Panc1 (cell line): ENCODE measurements around the gene TYRO3. TPM values are rescaled to one million over a fixed set of nuclear protein-coding genes. Genes with fewer than 3 reads are reported as not detected.

Source experiments
- ATAC-seq: fragments of 200-7000 bp; cut with Tn5 transposase; 2 replicates; pipeline ENCODE4 v1.9.1; 2020; ENCODE audit warnings: mild to moderate bottlenecking, moderate library complexity
- BruUV-seq: library from RNA; stranded (reverse); fragments of 400-500 nt; replicated peaks from 2 replicates; lab custom pipeline; 2021; lab: Mats Ljungman, UMichigan
- CTCF ChIA-PET: fragments of 300-600 bp; sonication (Branson Sonifier 250); formaldehyde crosslinking; loops from one replicate; lab custom pipeline; 2022; ENCODE audit warnings: antibody characterized with exemption; lab: Charles Lee
- POLR2A ChIA-PET: fragments of 300-600 bp; sonication (Branson Sonifier 250); formaldehyde crosslinking; loops from one replicate; lab custom pipeline; 2022; ENCODE audit warnings: antibody characterized with exemption; lab: Charles Lee
- DNase-seq: peaks from one replicate; pipeline ENCODE4 v3.0.0-alpha.2; 2010; ENCODE audit warnings: low read depth, low spot score
- H3K27ac ChIP-seq: 2 replicates; pipeline ENCODE4 v1.5.1; 2011; ENCODE audit warnings: mild to moderate bottlenecking, low read length, inconsistent platforms
- H3K27me3 ChIP-seq: fragments of 200-500 bp; sonication (Bioruptor generic); 2 replicates; pipeline ENCODE4 v1.6.0; 2014; ENCODE audit warnings: low read length, inconsistent platforms; ENCODE audit not compliant: control insufficient read depth, insufficient read depth
- H3K36me3 ChIP-seq: fragments of 200-500 bp; sonication (Bioruptor generic); 2 replicates; pipeline ENCODE4 v1.5.1; 2014; ENCODE audit warnings: inconsistent platforms, mild to moderate bottlenecking, low read length, moderate library complexity; ENCODE audit not compliant: control insufficient read depth, insufficient read depth
- H3K4me1 ChIP-seq: 2 replicates; pipeline ENCODE4 v1.5.1; 2011; ENCODE audit warnings: inconsistent platforms, mild to moderate bottlenecking, low read length, moderate library complexity; ENCODE audit not compliant: control insufficient read depth, insufficient read depth
- H3K4me3 ChIP-seq, 2 experiments: 2 replicates each; pipeline ENCODE4 v1.5.1; 2011 to 2012; ENCODE audit warnings: low read depth in 2 of 2, low read length in 2 of 2, mild to moderate bottlenecking in 2 of 2, inconsistent platforms in 1 of 2, moderate library complexity in 1 of 2
- H3K9me3 ChIP-seq: fragments of 200-500 bp; sonication (Bioruptor generic); 2 replicates; pipeline ENCODE4 v1.5.1; 2014; ENCODE audit warnings: low read depth, mild to moderate bottlenecking, inconsistent platforms, low read length, moderate library complexity; ENCODE audit not compliant: control insufficient read depth, insufficient read depth
- CTCF ChIP-seq: fragments of 450-650 bp; IDR thresholded peaks from 2 replicates; pipeline ENCODE4 v1.5.1; 2017; ENCODE audit warnings: mild to moderate bottlenecking
- POLR2AphosphoS5 ChIP-seq: IDR thresholded peaks from 2 replicates; pipeline ENCODE4 v1.6.1; 2012; ENCODE audit warnings: mild to moderate bottlenecking, low read depth, low read length, moderate library complexity
- REST ChIP-seq, 2 experiments: IDR thresholded peaks; 2 replicates each; pipeline ENCODE4 v1.6.1; 2011 to 2012; ENCODE audit warnings: low read depth in 2 of 2, control low read depth in 1 of 2, low read length in 1 of 2, mild to moderate bottlenecking in 1 of 2, moderate library complexity in 1 of 2; ENCODE audit not compliant: insufficient read depth in 1 of 2
- SIN3A ChIP-seq: IDR thresholded peaks from 2 replicates; pipeline ENCODE4 v1.6.1; 2012; ENCODE audit warnings: low read depth, mild to moderate bottlenecking, low read length, moderate library complexity, borderline replicate concordance; ENCODE audit not compliant: insufficient read depth
- TCF7L2 ChIP-seq: IDR thresholded peaks from 2 replicates; pipeline ENCODE4 v1.6.1; 2011; ENCODE audit warnings: mild to moderate bottlenecking, low read depth, low read length, inconsistent platforms
- in situ Hi-C: cut with HindIII; loops from 2 replicates; pipeline ENCODE4 v1.10.0; 2016; ENCODE audit warnings: low sequenced_read_pairs, low pct_unique_long_range_greater_than_20kb
- intact Hi-C: fragments of 100-400 bp; cut with micrococcal nuclease; formaldehyde crosslinking; loops from one replicate; pipeline ENCODE4 v1.10.0; 2022; ENCODE audit not compliant: unreplicated experiment
- total RNA-seq: library from RNA; stranded (reverse); gene quantifications from one replicate; pipeline ENCODE4 v1.2.1, GENCODE V29; 2021; ENCODE audit not compliant: unreplicated experiment

TYRO3 gene
- total RNA-seq, 1 experiment from 2014 or later, result 41.7 TPM

DNA sequence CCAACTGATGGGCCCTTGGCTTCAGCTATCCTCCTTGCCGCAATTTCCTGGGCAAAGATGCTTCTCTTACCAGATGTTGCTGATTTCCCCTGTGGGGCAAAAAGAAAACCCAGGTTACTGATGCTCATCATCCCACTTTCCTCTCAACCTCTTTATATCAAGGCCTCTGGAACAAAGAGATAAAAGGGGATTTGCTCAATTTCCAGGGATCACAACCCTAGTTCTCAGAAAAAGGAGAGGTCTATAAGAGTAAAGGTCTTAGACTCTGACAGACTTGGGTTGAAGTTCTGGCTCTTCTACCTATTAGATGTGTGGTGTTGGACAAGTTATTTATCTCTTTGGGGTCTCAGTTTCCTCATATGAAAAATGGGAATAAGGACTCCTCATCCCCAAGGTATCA lies 23.5 kb upstream of the TYRO3 start:
- Histone ChIP-seq H3K4me1 (no peaks in the 10 kb centered on the region), H3K36me3 (peaks cover 7% of the 10 kb centered on the region; the same call in 1 of the 2 replicates), H3K4me3 (no peak overlapping the region), H3K27me3 (no peaks in the 10 kb centered on the region), H3K27ac (no peak overlapping the region), H3K9me3 (no peaks in the 10 kb centered on the region)
- BruUV-seq, result TSS peak; percentile 20
- intact Hi-C loops, result no loop called here
- no peak for ATAC-seq
- CTCF ChIA-PET, result no interaction called here
- TF ChIP-seq TCF7L2 (no peak), SIN3A (no peak), POLR2AphosphoS5 (no peak), CTCF (no peak), REST (IDR thresholded peaks at IDR 0.05; ENCODE audit: insufficient read depth in 1 of 2, low read depth in 2 of 2, low read length in 1 of 2) (no peak)
- POLR2A ChIA-PET, result no interaction called here
- DNase-seq, result no peak
- in situ Hi-C loops, result no loop called here

- ATAC-seq (no peak), DNase-seq (no peak)
- no peaks in the 10 kb centered on the region for H3K9me3 ChIP-seq
- no peaks in the 10 kb centered on the region for H3K4me1 ChIP-seq
- no TSS peak for BruUV-seq
- in situ Hi-C loops, result no loop called here
- no peak overlapping the region for H3K27ac ChIP-seq
- POLR2A ChIA-PET, result no interaction called here
- CTCF ChIA-PET, result no interaction called here
- intact Hi-C loops, result no loop called here
- H3K4me3 ChIP-seq, result no peak overlapping the region
- no peaks in the 10 kb centered on the region for H3K27me3 ChIP-seq
- H3K36me3 ChIP-seq, result peaks cover 7% of the 10 kb centered on the region; the same call in 1 of the 2 replicates
- TF ChIP-seq SIN3A (no peak), CTCF (no peak), REST (IDR thresholded peaks at IDR 0.05; ENCODE audit: insufficient read depth in 1 of 2, low read depth in 2 of 2, low read length in 1 of 2) (no peak), TCF7L2 (no peak), POLR2AphosphoS5 (no peak)
These were observed 22.1 kb upstream of the TYRO3 start for GRCh38 chr15:41536866-41537265.
